ENCODE measurements around the gene TTN.
A peak's percentile ranks its signal among the peaks of the same experiment; 100 is the strongest.
"Not testable (repeated sequence)": the region's sequence is repeated elsewhere in the genome, so short reads cannot be mapped to it uniquely, and the experiment has no call there.

Gene TTN

GRCh38 chr2:178733975-178734374 is 73.2 kb downstream of the TTN start:
- DNase-seq (ENCODE audit: low spot score): no peak

GRCh38 chr2:178732913-178733312 is 74.3 kb downstream of the TTN start:
- peak; percentile 6 for DNase-seq (ENCODE audit: low spot score)

- no peak for DNase-seq (ENCODE audit: low spot score)
These were observed 75.9 kb downstream of the TTN start for GRCh38 chr2:178731300-178731699.

GRCh38 chr2:178730049-178730448 is 77.2 kb downstream of the TTN start:
- DNase-seq (ENCODE audit: low spot score): no peak

- no peak for DNase-seq (ENCODE audit: low spot score)
These were observed 83.4 kb downstream of the TTN start for GRCh38 chr2:178723786-178724346.

DNA sequence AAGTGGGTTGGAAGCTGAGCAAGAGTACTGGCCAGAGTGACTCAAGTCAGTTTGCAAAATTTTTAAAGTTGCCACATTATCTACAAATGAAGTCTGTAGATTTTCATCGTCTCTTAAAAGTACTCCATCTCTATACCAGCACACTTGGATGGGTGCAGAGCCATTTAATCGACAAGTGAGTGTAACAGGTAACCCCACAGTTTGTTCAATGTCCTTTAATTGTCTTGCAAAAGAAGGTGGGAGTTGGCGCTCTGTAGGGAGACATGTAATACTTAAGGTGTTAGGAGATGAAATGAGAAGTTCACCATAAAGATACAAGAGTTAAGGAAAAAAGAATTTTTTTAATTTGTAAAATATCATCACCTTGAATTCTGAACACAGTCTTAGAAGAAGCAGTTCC is 84.9 kb downstream of the TTN start:
- no peak for DNase-seq (ENCODE audit: low spot score)

DNA sequence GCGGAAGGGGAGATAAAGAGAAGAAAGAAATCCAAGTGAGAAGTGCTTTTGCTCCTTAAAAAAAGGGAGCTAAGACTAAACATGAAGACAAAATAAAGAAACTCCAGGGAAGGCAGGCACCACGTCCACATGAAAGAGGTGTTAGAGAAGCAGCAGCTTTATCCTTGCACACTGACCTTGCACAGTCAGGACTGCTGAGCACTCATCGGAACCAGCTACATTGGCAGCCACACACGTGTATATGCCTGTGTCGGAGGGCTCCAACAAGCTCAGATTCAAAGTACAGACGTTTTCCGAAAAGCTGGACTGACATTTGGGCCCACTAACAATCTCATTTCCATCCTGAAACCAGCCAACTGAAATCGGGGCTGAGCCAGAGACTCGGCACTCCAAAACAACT is 88.2 kb downstream of the TTN start:
- DNase-seq (ENCODE audit: low spot score): no peak

- no peak for DNase-seq (ENCODE audit: low spot score)
These were observed 88.9 kb downstream of the TTN start for GRCh38 chr2:178718283-178718682.

DNA sequence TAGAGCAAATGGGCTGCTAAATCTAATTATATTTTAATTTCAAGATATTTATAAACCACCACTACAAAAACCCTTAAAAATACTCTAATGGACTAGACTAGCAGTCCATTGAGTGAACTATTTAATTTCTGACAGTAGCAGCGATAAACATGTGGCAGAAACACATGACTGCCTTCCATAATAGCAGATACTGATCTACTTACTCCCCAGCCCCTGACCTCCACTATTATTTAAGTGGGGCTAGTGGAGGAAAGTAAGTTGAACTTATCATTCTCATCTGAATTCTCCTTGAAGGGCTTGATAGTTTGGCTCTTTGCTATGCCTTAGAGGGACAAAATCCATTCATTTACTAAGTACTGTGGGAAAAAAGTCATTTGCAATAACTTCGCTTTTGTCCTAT is 90.8 kb downstream of the TTN start:
- no peak for DNase-seq (ENCODE audit: low spot score)

DNA sequence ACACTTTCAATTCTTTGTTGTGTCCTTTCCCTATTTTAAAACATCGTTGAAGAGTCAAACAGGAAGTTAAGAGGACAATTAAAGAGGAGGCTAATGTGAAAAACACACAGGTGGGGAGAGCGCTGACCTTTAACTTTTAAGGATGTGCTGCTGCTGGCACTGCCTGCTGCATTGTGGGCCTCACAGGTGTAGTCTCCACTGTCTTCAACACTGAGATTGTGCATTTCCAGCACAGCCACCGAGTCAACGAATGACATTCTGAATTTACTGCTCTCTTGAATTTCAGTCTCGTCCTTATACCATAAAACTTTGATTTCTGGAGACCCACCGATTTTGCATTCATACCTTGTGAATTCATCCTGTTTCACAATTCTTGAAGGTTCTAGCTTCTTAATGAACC is 91.9 kb downstream of the TTN start:
- DNase-seq (ENCODE audit: low spot score): no peak

- no peak for DNase-seq (ENCODE audit: low spot score)
These were observed 99.7 kb downstream of the TTN start for GRCh38 chr2:178707476-178707875.

DNA sequence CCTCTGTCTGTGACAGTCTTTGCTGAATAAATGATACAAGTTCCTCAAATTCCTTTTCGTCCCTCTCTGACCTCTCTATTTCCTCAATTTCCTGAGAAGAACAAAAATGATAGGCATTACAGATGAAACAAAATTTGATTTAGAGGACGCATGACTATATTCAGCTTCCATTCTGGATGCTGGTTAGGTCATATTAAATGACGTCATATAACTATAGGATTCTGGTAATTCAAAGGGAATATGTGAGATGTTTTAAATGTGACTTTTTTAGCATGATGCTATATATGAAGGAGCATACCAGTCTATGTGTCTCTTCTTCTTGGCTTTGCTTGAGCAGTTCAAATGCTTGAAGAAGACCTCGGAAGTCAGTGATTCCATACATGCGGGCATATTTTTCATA is 102.3 kb downstream of the TTN start:
- no peak for DNase-seq (ENCODE audit: low spot score)

DNA sequence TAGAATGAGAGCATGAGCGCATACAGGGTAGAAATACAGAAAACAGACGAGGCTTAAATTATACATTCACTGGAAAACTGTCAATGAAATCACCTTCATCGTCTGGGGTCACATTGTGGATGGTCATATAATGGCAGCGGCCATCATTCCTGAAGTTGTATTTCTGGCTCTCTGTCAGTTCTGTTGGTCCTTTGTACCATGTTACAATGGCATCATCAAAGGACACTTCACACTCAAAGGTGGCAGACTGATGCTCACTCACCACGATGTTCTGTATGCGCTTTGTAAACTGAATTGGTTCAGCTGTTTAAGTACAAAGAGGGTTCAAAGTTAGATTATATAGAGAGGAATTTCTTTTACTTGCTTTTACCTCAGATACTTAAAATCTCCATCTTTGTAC is 104.9 kb downstream of the TTN start:
- no peak for DNase-seq (ENCODE audit: low spot score)

DNA sequence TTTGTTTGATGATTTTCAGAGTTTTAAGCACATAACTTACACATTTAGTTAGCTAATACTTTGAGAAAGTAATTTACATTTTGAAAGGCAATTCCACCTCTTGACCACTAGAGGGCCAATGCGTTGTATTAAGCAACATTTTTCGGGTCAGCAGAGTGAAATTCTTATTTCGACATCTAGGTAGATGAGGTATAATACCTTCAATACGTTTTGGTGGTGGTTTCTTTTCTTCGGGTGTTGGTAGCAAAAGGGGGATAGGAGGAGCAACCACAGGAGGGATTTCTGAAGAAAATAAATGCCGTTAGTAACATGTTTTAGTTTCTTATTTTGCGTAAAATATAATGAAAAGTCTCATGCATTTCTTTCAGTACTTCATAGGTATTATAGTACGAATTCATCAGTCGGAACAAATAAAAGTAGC is 106.3 kb downstream of the TTN start:
- DNase-seq (ENCODE audit: low spot score): peak; percentile 27

DNA sequence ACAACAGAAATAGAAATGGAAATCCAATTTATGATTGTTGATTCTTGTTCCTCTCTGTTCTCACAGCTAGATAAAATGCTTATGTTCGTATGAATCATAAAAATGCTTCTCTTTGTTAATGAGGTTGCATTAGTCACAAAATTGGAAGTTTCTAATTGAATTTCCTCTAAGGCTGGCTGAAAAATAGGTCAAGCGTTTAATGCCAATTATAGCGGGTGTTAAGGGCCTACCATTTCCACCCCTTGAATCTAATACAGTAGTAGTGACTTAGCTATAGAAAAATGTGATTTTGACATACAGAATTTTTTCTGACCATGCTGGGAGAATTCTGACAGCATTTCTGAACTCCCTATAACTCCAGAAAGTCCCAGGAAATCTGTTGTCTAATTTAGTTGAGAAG is 107.1 kb downstream of the TTN start:
- DNase-seq (ENCODE audit: low spot score): no peak

- no peak for DNase-seq (ENCODE audit: low spot score)
These were observed 114.4 kb downstream of the TTN start for GRCh38 chr2:178692845-178693244.

DNA sequence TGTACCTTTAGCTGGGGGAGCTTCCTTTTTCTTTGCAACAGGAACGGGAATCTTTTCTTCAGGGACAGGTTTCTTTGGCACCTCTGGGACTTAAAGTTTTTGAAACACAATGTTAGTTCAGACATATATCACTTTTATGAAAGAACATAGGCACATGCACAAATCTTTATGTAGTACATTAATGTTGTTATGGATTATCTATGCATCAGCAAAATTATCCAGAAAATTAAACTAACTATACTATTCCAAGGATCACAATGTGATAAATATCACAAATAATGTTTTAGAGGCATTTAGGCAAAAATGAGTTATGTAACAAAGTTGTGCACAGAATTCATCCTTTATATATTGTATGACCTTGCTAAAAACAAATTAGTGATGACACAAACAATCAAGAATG is 117.4 kb downstream of the TTN start:
- DNase-seq (ENCODE audit: low spot score): no peak

DNA sequence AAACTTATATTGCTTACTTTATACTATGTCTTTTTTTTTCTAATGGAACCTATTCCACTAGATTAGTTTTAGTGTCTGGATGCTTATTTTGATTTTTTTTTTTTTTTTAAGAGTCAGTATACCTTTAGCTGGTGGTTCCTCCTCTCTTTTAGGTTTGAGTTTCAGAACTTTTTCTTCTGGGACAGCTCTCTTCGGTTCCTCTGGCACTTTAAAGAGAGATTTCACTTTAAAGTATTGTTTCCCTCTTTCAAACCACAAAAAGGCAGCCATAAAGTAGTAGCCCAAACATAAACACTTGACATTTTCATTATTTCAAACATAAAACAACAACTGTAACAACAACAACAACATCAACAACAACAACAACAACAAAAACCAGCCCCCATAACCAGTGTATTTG is 123.3 kb downstream of the TTN start:
- DNase-seq (ENCODE audit: low spot score): no peak

DNA sequence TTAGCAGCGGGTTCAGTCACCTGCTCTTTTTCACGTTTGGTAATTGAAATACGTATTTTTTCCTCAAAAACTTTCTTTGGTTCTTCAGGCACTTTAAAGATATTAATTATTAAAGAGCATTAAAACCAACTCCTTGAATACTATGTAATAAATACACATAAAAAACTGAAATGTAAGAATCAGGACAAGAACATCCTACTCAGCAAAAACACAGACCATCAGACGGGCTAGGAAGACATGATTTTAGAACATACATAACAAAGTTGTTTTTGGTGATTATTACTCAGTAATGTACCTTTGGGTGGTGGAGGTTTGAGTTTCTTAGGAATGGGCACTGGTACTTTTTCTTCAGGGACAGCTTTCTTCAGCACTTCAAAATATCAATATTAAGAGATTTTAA is 126.1 kb downstream of the TTN start:
- no peak for DNase-seq (ENCODE audit: low spot score)

DNA sequence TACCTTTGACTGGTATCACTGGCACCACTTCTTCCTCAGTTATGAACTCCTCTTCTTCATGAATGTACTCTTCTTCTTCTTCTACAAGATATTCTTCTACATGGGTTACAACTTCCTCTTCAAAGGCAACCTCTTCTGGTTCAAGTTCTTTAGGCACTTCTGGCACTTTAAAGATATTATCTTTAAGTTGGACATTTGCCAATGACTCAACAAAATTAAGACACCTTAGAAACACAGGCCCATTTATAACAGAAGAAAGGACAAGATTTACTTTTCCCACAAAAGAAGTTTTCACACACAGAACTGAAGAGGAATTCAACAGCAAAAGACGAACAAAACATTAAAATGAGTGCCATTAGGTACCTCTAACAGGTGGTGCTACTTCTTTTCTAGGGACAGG is 127.3 kb downstream of the TTN start:
- no peak for DNase-seq (ENCODE audit: low spot score)

DNA sequence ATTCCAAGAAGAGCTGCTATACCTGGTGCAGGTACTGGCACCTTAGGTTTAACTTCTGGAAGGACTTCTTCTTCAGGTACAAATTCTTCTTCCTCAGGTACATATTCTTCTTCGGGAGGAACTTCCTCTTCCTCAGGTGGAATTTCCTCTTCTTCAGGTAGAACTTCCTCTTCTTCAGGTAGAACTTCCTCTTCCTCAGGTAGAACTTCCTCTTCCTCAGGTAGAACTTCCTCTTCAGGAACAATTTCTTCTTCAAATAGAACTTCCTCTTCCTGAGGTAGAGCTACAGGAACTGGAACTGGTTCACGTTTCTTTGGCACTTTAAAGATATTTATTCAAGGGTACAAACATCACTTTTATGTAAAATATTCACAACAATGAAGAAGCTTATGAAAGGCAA is 129.6 kb downstream of the TTN start:
- DNase-seq (ENCODE audit: low spot score): no peak

DNA sequence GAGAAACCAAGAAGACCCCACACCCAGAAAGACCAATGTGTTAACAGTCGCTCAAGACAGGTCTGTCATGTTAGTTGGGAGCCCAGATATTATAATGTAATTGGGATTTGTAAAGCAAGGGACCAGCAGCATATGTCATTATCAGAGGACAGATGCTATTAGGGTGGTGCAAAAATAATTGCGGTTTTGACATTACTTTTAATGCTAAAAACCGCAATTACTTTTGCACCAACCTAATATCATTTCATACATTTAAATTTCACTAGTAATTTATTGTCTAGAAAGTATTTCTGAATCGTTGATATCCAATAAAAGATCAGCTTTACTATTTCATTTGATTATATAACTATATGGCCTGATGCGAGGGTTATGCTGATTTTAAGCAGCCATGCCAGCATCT is 131.2 kb downstream of the TTN start:
- DNase-seq (ENCODE audit: low spot score): no peak

GRCh38 chr2:178674122-178674521 is 133.1 kb downstream of the TTN start:
- no peak for DNase-seq (ENCODE audit: low spot score)

GRCh38 chr2:178666458-178666857 is 140.8 kb downstream of the TTN start:
- no peak for DNase-seq (ENCODE audit: low spot score)

DNA sequence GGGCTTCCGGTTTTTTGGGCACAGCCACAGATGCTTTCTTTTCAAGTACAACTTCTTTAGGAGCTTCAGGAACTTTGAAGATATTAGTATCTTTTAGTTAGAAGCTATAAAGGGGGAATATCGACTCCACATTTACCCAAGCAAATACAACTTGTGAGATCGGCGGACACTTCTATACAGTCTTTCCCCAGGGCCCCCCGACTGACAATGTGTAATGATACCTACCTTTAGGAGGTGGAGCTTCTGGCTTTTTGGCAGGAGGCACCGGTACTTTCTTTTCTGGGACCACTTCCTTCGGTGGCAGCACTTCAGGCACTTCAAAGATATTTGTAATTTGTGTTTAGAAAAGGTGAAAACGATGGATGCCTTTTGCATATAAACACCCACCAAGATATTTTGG is 148.7 kb downstream of the TTN start:
- not testable (repeated sequence) for DNase-seq (ENCODE audit: low spot score)

All from HuH-7 (cell line).